SK-N-SH treated with all-trans-retinoic acid at 6 μM for 48 hours (cell line): ENCODE results near the gene ABCC2.

Experiments used
- ATAC-seq: fragments of 200-7000 bp; cut with Tn5 transposase; 3 replicates; pipeline ENCODE4 v1.9.1; 2020; ENCODE audit warnings: mild to moderate bottlenecking, moderate library complexity
- ARNTL ChIP-seq: fragments of 450-650 bp; formaldehyde crosslinking; IDR thresholded peaks from 2 replicates; pipeline ENCODE4 v1.5.0; 2020; ENCODE audit warnings: low read depth, mild to moderate bottlenecking, moderate library complexity, borderline replicate concordance
- BACH2 ChIP-seq: fragments of 250-450 bp; sonication (Bioruptor Pico); IDR thresholded peaks from 2 replicates; pipeline ENCODE4 v1.9.0; 2021; ENCODE audit warnings: mild to moderate bottlenecking, borderline replicate concordance
- CSDC2 ChIP-seq: fragments of 250-450 bp; sonication (Bioruptor Pico); IDR thresholded peaks from 2 replicates; pipeline ENCODE4 v1.5.0; 2020; ENCODE audit warnings: mild to moderate bottlenecking, moderate library complexity
- ESRRG ChIP-seq: fragments of 250-450 bp; sonication (Bioruptor Pico); IDR thresholded peaks from 2 replicates; pipeline ENCODE4 v1.6.1; 2021; ENCODE audit warnings: mild to moderate bottlenecking
- GLIS3 ChIP-seq: fragments of 250-450 bp; sonication (Bioruptor Pico); IDR thresholded peaks from 2 replicates; pipeline ENCODE4 v1.5.0; 2020; ENCODE audit warnings: mild to moderate bottlenecking, moderate library complexity
- ISL1 ChIP-seq: fragments of 250-450 bp; sonication (Bioruptor Pico); IDR thresholded peaks from 2 replicates; pipeline ENCODE4 v2.1.2; 2022; ENCODE audit warnings: mild to moderate bottlenecking, moderate library complexity
- OSR1 ChIP-seq: fragments of 250-450 bp; sonication (Bioruptor Pico); IDR thresholded peaks from 2 replicates; pipeline ENCODE4 v1.8.0; 2022; ENCODE audit warnings: moderate library complexity, mild to moderate bottlenecking, inconsistent platforms
- PPARA ChIP-seq: fragments of 250-450 bp; sonication (Bioruptor Pico); IDR thresholded peaks from 2 replicates; pipeline ENCODE4 v1.5.0; 2020; ENCODE audit warnings: mild to moderate bottlenecking, borderline replicate concordance
- RARB ChIP-seq: fragments of 250-450 bp; sonication (Bioruptor Pico); IDR thresholded peaks from 2 replicates; pipeline ENCODE4 v1.8.0; 2021; ENCODE audit warnings: mild to moderate bottlenecking, moderate library complexity
- SNAI2 ChIP-seq: fragments of 250-450 bp; sonication (Bioruptor Pico); IDR thresholded peaks from 2 replicates; pipeline ENCODE4 v1.5.0; 2020; ENCODE audit warnings: mild to moderate bottlenecking, moderate library complexity
- TCF4 ChIP-seq: fragments of 250-450 bp; sonication (Bioruptor Pico); IDR thresholded peaks from 2 replicates; pipeline ENCODE4 v1.8.0; 2021; ENCODE audit warnings: mild to moderate bottlenecking, moderate library complexity, borderline replicate concordance
- TOX ChIP-seq: fragments of 250-450 bp; sonication (Bioruptor Pico); IDR thresholded peaks from 2 replicates; pipeline ENCODE4 v1.8.0; 2021; ENCODE audit warnings: mild to moderate bottlenecking, moderate library complexity, borderline replicate concordance
- ZC3H10 ChIP-seq: fragments of 250-450 bp; sonication (Bioruptor Pico); IDR thresholded peaks from 2 replicates; pipeline ENCODE4 v1.5.1; 2021; ENCODE audit warnings: mild to moderate bottlenecking, moderate library complexity
- ZFP3 ChIP-seq: fragments of 250-450 bp; sonication (Bioruptor Pico); IDR thresholded peaks from 2 replicates; pipeline ENCODE4 v1.5.0; 2020; ENCODE audit warnings: mild to moderate bottlenecking, moderate library complexity
- ZFP30 ChIP-seq: fragments of 450-650 bp; formaldehyde crosslinking; IDR thresholded peaks from 2 replicates; pipeline ENCODE4 v1.5.0; 2022; ENCODE audit warnings: mild to moderate bottlenecking, moderate library complexity
- ZNF565 ChIP-seq: fragments of 450-650 bp; formaldehyde crosslinking; conservative IDR thresholded peaks from 2 replicates; pipeline ENCODE4 v1.5.0; 2020; ENCODE audit warnings: low read depth, mild to moderate bottlenecking, moderate library complexity
- ZNF70 ChIP-seq: fragments of 450-650 bp; formaldehyde crosslinking; IDR thresholded peaks from 2 replicates; pipeline ENCODE4 v1.5.0; 2020; ENCODE audit warnings: mild to moderate bottlenecking, moderate library complexity
- ZNF8 ChIP-seq: fragments of 450-650 bp; formaldehyde crosslinking; IDR thresholded peaks from 2 replicates; pipeline ENCODE4 v1.5.0; 2020; ENCODE audit warnings: mild to moderate bottlenecking, moderate library complexity
- TF ChIP-seq, protein P1 (sequence below): fragments of 250-450 bp; sonication (Bioruptor Pico); IDR thresholded peaks from 2 replicates; pipeline ENCODE4 v1.8.0; 2021; ENCODE audit warnings: low read depth, mild to moderate bottlenecking, moderate library complexity, borderline replicate concordance
- TF ChIP-seq, protein P2 (sequence below): fragments of 250-450 bp; sonication (Bioruptor Pico); IDR thresholded peaks from 2 replicates; pipeline ENCODE4 v1.8.0; 2020; ENCODE audit warnings: mild to moderate bottlenecking, moderate library complexity, borderline replicate concordance
- TF ChIP-seq, protein P3 (sequence below): fragments of 250-450 bp; sonication (Bioruptor Pico); IDR thresholded peaks from 2 replicates; pipeline ENCODE4 v1.5.1; 2020; ENCODE audit warnings: low read depth, mild to moderate bottlenecking, moderate library complexity
- TF ChIP-seq, protein P4 (sequence below): fragments of 250-450 bp; sonication (Bioruptor Pico); IDR thresholded peaks from 2 replicates; pipeline ENCODE4 v1.5.1; 2021; ENCODE audit warnings: mild to moderate bottlenecking, moderate library complexity

The ABCC2 gene

DNA sequence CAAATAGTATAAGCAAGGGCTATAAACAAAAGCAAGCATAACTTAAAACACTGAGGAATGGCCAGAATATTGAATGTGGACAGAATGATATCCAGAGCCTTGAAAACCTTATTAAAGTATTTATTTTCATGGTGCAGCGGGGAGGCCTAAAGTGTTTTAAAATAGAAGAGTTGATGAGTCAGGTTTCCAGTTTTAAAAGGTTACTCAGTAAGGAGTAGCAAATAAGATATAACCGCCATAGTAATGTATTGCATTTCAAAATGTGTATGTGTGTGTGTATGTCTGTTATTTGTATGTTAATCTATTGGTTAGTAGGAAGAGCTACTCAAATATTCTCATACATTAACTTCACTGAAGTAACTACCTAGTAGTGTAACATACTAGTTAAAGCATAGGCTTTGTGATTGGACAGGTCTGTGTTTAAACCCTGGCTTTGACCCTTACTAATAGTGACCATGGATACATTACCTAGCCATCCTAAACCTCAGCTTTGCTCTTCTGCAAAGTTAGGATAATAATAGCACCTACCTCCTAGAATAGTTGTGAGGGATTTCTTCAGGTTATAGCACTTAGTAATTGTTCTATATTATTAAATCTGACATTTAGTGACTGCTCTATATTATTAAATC, 33.5 kb upstream of the ABCC2 start:
- TF ChIP-seq ZC3H10 (CRISPR knock-in tag), result no peak
- TF ChIP-seq, all 23 proteins: peak for 0
- peak; percentile 62 for ATAC-seq

DNA sequence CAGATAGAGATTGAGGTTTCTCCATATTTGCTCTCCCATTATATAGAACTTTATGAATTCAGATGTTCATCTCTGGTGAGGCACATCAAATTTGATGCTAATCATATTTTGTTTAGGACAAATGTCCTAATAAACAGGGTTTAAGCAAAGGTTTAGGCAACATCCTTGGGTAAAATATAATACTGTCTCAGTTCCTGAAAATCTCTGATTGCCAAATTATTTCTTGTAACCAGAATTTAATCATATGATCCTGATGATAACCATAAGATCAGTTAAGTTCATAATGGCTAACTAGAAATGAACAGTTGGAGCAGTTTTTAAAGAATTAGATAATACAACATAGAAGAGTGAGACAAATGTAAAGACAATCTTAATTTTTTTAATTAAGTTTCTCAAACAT, 31.8 kb upstream of the ABCC2 start:
- TF ChIP-seq PPARA (no peak), ZC3H10 (CRISPR knock-in tag) (no peak), ZNF70 (no peak), ZNF8 (CRISPR knock-in tag) (no peak), SNAI2 (CRISPR knock-in tag) (no peak), CSDC2 (no peak), BACH2 (CRISPR knock-in tag) (no peak), ZNF565 (CRISPR knock-in tag) (no peak), RARB (CRISPR knock-in tag) (no peak)
- TF ChIP-seq, protein P1, sequence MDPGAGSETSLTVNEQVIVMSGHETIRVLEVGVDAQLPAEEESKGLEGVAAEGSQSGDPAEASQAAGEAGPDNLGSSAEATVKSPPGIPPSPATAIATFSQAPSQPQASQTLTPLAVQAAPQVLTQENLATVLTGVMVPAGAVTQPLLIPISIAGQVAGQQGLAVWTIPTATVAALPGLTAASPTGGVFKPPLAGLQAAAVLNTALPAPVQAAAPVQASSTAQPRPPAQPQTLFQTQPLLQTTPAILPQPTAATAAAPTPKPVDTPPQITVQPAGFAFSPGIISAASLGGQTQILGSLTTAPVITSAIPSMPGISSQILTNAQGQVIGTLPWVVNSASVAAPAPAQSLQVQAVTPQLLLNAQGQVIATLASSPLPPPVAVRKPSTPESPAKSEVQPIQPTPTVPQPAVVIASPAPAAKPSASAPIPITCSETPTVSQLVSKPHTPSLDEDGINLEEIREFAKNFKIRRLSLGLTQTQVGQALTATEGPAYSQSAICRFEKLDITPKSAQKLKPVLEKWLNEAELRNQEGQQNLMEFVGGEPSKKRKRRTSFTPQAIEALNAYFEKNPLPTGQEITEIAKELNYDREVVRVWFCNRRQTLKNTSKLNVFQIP (CRISPR knock-in tag), result no peak
- TF ChIP-seq, protein P2, sequence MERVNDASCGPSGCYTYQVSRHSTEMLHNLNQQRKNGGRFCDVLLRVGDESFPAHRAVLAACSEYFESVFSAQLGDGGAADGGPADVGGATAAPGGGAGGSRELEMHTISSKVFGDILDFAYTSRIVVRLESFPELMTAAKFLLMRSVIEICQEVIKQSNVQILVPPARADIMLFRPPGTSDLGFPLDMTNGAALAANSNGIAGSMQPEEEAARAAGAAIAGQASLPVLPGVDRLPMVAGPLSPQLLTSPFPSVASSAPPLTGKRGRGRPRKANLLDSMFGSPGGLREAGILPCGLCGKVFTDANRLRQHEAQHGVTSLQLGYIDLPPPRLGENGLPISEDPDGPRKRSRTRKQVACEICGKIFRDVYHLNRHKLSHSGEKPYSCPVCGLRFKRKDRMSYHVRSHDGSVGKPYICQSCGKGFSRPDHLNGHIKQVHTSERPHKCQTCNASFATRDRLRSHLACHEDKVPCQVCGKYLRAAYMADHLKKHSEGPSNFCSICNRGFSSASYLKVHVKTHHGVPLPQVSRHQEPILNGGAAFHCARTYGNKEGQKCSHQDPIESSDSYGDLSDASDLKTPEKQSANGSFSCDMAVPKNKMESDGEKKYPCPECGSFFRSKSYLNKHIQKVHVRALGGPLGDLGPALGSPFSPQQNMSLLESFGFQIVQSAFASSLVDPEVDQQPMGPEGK (CRISPR knock-in tag), result no peak
- TF ChIP-seq, all 23 proteins: peak for 0
- ATAC-seq, result no peak

DNA sequence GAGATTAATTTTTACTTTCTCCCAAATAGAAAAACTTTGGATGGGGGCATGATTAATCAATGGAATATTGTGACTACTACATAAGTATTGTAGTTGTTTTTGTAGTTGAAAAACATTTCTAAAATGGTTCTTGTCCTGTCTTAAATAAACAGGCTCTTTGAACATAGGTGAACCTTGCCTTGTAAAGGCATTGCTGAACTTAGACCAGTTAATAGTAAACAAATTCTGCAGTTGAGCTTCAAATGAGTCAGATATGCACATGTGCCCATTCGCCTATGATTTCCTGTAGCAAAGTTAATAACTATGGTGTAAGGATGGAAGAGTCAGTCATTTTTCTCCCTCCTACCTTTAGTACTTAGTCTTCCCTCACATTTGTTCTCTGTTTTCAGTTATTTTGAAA, 27.8 kb upstream of the ABCC2 start:
- ATAC-seq, result no peak

More for the DNA sequence above, 27.8 kb upstream of the ABCC2 start:
- TF ChIP-seq ARNTL (no peak), OSR1 (CRISPR knock-in tag) (no peak), ISL1 (CRISPR knock-in tag) (no peak), ESRRG (CRISPR knock-in tag) (no peak), PPARA (no peak), SNAI2 (CRISPR knock-in tag) (no peak), GLIS3 (CRISPR knock-in tag) (no peak), ZC3H10 (CRISPR knock-in tag) (no peak), ZFP30 (CRISPR knock-in tag) (no peak), ZNF70 (no peak), TOX (CRISPR knock-in tag) (no peak), TCF4 (CRISPR knock-in tag) (no peak), ZNF8 (CRISPR knock-in tag) (no peak), ZFP3 (CRISPR knock-in tag) (no peak), BACH2 (CRISPR knock-in tag) (no peak), ZNF565 (CRISPR knock-in tag) (no peak)
- TF ChIP-seq, protein P2 (CRISPR knock-in tag), result no peak
- TF ChIP-seq, protein P1 (CRISPR knock-in tag), result no peak
- TF ChIP-seq, protein P3, sequence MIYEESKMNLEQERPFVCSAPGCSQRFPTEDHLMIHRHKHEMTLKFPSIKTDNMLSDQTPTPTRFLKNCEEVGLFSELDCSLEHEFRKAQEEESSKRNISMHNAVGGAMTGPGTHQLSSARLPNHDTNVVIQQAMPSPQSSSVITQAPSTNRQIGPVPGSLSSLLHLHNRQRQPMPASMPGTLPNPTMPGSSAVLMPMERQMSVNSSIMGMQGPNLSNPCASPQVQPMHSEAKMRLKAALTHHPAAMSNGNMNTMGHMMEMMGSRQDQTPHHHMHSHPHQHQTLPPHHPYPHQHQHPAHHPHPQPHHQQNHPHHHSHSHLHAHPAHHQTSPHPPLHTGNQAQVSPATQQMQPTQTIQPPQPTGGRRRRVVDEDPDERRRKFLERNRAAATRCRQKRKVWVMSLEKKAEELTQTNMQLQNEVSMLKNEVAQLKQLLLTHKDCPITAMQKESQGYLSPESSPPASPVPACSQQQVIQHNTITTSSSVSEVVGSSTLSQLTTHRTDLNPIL, result no peak
- TF ChIP-seq, protein P4, sequence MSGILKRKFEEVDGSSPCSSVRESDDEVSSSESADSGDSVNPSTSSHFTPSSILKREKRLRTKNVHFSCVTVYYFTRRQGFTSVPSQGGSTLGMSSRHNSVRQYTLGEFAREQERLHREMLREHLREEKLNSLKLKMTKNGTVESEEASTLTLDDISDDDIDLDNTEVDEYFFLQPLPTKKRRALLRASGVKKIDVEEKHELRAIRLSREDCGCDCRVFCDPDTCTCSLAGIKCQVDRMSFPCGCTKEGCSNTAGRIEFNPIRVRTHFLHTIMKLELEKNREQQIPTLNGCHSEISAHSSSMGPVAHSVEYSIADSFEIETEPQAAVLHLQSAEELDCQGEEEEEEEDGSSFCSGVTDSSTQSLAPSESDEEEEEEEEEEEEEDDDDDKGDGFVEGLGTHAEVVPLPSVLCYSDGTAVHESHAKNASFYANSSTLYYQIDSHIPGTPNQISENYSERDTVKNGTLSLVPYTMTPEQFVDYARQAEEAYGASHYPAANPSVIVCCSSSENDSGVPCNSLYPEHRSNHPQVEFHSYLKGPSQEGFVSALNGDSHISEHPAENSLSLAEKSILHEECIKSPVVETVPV (CRISPR knock-in tag), result no peak
